ENCODE measurements around the gene STC2. TPM values are rescaled to one million over a fixed set of nuclear protein-coding genes. Genes with fewer than 3 reads are reported as not detected.

STC2 gene
- total and polyA plus RNA-seq, 2 experiments from 2014 or later = 26.6 to 27.8 TPM

DNA sequence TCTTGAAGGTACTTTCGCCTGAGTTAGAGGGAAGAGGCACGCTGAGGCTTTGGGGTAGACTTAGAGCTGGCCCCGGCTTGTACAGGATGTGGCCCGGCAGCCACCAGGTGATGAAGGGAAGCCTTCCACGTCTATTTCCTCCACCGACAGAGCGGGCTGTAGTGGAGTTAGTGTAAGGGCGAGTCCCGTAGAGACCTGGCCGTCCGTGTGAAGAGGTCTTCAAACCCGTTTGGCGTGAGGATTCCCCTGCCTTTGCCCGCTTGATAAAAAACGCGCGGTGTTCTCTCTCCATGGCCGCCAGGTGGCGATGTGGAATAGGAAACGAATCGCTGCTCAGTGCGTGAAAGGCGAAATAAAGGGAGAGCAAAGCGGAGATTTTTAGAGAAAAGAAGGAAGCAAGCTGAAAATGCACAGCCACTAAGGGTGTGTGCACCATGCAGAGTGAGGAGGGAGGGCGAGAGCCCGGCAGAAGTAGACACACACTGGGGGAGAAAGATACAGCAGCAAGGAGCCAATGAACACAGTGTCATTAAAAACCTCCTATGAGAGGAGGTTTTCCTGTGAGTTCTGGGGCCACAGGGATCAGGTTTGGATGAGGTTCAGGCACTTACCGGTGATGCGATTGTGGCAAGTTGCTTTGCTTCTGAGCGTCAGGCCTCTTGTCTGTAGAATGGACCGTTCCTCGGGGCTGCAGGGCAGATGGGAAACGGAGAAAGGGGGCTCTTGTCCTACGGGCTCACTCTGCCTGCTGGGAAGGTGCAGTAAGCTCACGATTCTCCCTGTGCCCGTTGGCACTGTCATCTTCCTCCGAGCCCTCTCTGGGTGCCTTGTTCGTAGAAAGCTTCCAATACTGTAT lies 34.2 kb downstream of the STC2 start:
- no peaks in the 10 kb centered on the region for H3K9me3 ChIP-seq (ENCODE audit: low read depth)
- H3K27ac ChIP-seq = no peak overlapping the region
- no peaks in the 10 kb centered on the region for H3K79me2 ChIP-seq
- peaks cover 11% of the 10 kb centered on the region for H3K27me3 ChIP-seq
- H3K4me3 ChIP-seq = no peak overlapping the region
- no peaks in the 10 kb centered on the region for H4K20me1 ChIP-seq (ENCODE audit: insufficient read depth, poor library complexity, severe bottlenecking)
- H3K4me1 ChIP-seq (ENCODE audit: insufficient read depth) = peaks cover 9% of the 10 kb centered on the region
- peak; percentile 88 for DNase-seq (ENCODE audit: low spot score)
- no peaks in the 10 kb centered on the region for H3K9me2 ChIP-seq (replicated peaks; ENCODE audit: insufficient read depth)
- 20% methylated on average over 37 of the region's 37 CpGs for WGBS (ENCODE audit: low lambda C conversion rate, missing lambda C conversion rate)
- H3K4me2 ChIP-seq = peak overlapping the region; percentile 63
- no peaks in the 10 kb centered on the region for H3K36me3 ChIP-seq (replicated peaks; ENCODE audit: insufficient read depth, low read depth)
- TF ChIP-seq, protein P1, sequence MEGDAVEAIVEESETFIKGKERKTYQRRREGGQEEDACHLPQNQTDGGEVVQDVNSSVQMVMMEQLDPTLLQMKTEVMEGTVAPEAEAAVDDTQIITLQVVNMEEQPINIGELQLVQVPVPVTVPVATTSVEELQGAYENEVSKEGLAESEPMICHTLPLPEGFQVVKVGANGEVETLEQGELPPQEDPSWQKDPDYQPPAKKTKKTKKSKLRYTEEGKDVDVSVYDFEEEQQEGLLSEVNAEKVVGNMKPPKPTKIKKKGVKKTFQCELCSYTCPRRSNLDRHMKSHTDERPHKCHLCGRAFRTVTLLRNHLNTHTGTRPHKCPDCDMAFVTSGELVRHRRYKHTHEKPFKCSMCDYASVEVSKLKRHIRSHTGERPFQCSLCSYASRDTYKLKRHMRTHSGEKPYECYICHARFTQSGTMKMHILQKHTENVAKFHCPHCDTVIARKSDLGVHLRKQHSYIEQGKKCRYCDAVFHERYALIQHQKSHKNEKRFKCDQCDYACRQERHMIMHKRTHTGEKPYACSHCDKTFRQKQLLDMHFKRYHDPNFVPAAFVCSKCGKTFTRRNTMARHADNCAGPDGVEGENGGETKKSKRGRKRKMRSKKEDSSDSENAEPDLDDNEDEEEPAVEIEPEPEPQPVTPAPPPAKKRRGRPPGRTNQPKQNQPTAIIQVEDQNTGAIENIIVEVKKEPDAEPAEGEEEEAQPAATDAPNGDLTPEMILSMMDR (IDR thresholded peaks at IDR 0.05; ENCODE audit: poor library complexity) = peak; percentile 91
- TF ChIP-seq EZH2 (IDR thresholded peaks at IDR 0.05; ENCODE audit: borderline replicate concordance) = no peak
- H2AFZ ChIP-seq = no peak overlapping the region

DNA sequence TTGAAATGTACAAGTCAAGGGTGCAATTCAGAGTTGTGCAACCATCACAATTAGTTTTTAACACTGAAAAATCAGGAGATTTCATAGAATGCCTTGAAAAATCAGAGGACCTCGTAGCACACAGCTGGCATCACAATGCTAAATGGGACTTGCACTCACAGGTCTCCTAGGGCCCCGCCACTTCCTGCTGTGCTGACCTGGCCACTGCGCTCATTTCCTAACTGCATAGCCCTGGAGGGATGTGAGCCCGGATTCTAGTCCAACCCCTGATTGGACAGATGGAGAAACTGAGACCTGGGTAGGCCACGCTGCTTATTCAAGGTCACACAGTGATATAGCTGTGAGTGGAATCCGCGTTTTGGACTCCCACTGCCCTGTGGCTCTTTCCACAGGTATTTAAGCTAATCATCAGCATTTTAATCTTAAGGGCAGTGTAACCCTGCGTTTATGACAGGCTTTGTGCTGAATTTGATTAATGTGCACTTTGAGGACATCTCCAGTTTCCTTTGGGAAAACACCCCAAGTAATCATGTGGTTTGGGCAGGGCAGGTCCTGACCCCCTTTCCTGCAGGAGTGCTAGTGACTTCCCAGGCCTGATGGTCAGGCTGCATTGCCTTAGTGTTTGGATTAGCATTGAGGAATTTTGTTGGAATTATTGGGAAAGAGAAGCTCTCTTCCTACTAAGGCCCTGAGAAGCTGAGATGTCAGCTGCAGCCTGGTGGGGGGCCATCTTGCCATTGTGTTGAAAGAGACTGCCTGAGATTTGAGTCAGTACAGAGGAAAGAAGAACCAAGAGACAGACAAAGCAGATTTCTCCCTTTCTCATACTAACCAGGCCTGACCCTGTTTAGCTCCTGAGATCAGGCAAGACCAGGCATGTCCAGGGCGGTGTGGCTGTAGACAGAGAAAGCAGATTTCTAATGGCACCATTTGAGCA lies 36.2 kb downstream of the STC2 start:
- no peaks in the 10 kb centered on the region for H3K9me3 ChIP-seq (ENCODE audit: low read depth)
- no peaks in the 10 kb centered on the region for H3K9me2 ChIP-seq (replicated peaks; ENCODE audit: insufficient read depth)
- TF ChIP-seq EZH2phosphoT487 (IDR thresholded peaks at IDR 0.05; ENCODE audit: low read depth, severe bottlenecking, unreplicated experiment) (no peak), EZH2 (IDR thresholded peaks at IDR 0.05; ENCODE audit: borderline replicate concordance) (no peak)
- TF ChIP-seq, protein P1 (IDR thresholded peaks at IDR 0.05; ENCODE audit: poor library complexity) = no peak
- peaks cover 13% of the 10 kb centered on the region for H3K27me3 ChIP-seq
- no peaks in the 10 kb centered on the region for H4K20me1 ChIP-seq (ENCODE audit: insufficient read depth, poor library complexity, severe bottlenecking)
- no peak for DNase-seq (ENCODE audit: low spot score)
- no peaks in the 10 kb centered on the region for H3K79me2 ChIP-seq
- no peak overlapping the region for H2AFZ ChIP-seq
- H3K27ac ChIP-seq = no peak overlapping the region
- H3K4me3 ChIP-seq = no peak overlapping the region
- H3K36me3 ChIP-seq (replicated peaks; ENCODE audit: insufficient read depth, low read depth) = no peaks in the 10 kb centered on the region
- 79% methylated on average over 9 of the region's 9 CpGs for WGBS (ENCODE audit: low lambda C conversion rate, missing lambda C conversion rate)
- no peak overlapping the region for H3K4me2 ChIP-seq
- peaks cover 9% of the 10 kb centered on the region for H3K4me1 ChIP-seq (ENCODE audit: insufficient read depth)

DNA sequence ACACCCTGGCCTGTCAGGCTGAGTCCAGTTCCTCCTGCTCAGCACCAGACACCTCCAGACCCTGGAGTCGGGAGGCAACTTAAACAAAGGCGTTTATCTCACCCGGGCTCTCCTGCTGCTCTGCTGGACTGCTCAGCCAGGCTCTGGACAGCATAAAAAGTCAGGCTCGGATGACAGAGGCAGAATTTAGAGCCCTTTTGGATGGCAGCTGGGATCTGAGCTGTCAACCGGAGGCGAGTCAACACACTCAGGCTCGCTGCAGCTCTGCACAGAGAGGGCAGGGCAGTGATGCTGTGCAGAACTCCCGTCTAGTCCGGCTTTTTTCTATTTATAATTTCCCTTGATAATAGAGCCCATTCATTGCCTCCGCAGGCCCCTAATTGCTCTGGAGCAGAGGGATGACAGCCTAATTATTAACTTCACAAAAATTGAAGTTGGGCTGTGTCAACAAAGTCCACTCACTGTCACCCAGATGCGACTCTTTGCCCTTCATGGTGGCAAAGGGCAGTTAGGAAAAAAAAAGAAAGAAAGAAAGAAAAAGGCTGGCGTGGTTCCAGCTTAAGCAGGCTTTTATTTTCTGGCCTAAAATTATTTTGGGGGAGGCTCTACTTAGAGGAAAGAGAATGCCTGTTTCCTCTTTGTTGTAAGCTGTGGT lies 37.6 kb downstream of the STC2 start:
- H3K36me3 ChIP-seq (replicated peaks; ENCODE audit: insufficient read depth, low read depth) = no peaks in the 10 kb centered on the region
- no peak overlapping the region for H3K27ac ChIP-seq
- no peaks in the 10 kb centered on the region for H3K9me2 ChIP-seq (replicated peaks; ENCODE audit: insufficient read depth)
- no peaks in the 10 kb centered on the region for H3K9me3 ChIP-seq (ENCODE audit: low read depth)
- TF ChIP-seq EZH2 (IDR thresholded peaks at IDR 0.05; ENCODE audit: borderline replicate concordance) = no peak
- TF ChIP-seq, protein P1 (IDR thresholded peaks at IDR 0.05; ENCODE audit: poor library complexity) = no peak
- no peak for TF ChIP-seq EZH2phosphoT487 (IDR thresholded peaks at IDR 0.05; ENCODE audit: low read depth, severe bottlenecking, unreplicated experiment)
- H2AFZ ChIP-seq = no peak overlapping the region
- peak; percentile 55 for DNase-seq (ENCODE audit: low spot score)
- H3K4me1 ChIP-seq (ENCODE audit: insufficient read depth) = peaks cover 9% of the 10 kb centered on the region
- H3K79me2 ChIP-seq = no peaks in the 10 kb centered on the region
- no peak overlapping the region for H3K4me3 ChIP-seq
- 22% methylated on average over 12 of the region's 12 CpGs for WGBS (ENCODE audit: low lambda C conversion rate, missing lambda C conversion rate)
- no peaks in the 10 kb centered on the region for H4K20me1 ChIP-seq (ENCODE audit: insufficient read depth, poor library complexity, severe bottlenecking)
- peak overlapping the region; percentile 48 for H3K4me2 ChIP-seq
- peaks cover 18% of the 10 kb centered on the region for H3K27me3 ChIP-seq

Measured in hepatocyte (in vitro differentiated cells).